Left kidney (tissue), 1 donor: ENCODE data around the gene KIF5C. TPM values are rescaled to one million over a fixed set of nuclear protein-coding genes. Genes with fewer than 3 reads are reported as not detected.

Experiments used
- polyA plus RNA-seq: library from polyadenylated mRNA; unstranded; fragments of 120-200 nt; gene quantifications from one replicate; pipeline ENCODE4 v1.2.1, GENCODE V29; 2013; ENCODE audit not compliant: insufficient read length

KIF5C gene
- polyA plus RNA-seq, 1 donor: 5.5 TPM

Other genes with a start within 250 kb of the KIF5C start
- 56.7 TPM for gene EPC2, start 230.5 kb upstream of the KIF5C start, polyA plus RNA-seq
- 37.2 TPM for gene LYPD6B, start 163.5 kb downstream of the KIF5C start, polyA plus RNA-seq